Panc1 (cell line): ENCODE data around the gene TCF25.
"Not testable (repeated sequence)": the region's sequence is repeated elsewhere in the genome, so short reads cannot be mapped to it uniquely, and the experiment has no call there.

ENCODE experiments used
- CTCF ChIP-seq: fragments of 450-650 bp; IDR thresholded peaks from 2 replicates; pipeline ENCODE4 v1.5.1; 2017; ENCODE audit warnings: mild to moderate bottlenecking
- SIN3A ChIP-seq: IDR thresholded peaks from 2 replicates; pipeline ENCODE4 v1.6.1; 2012; ENCODE audit warnings: low read depth, mild to moderate bottlenecking, low read length, moderate library complexity, borderline replicate concordance; ENCODE audit not compliant: insufficient read depth
- TCF7L2 ChIP-seq: IDR thresholded peaks from 2 replicates; pipeline ENCODE4 v1.6.1; 2011; ENCODE audit warnings: mild to moderate bottlenecking, low read depth, low read length, inconsistent platforms

GRCh38 chr16:89823824-89824148 is 49.6 kb upstream of the TCF25 start:
- not testable (repeated sequence) for TF ChIP-seq CTCF, SIN3A, TCF7L2
